Tibial nerve (tissue), 4 donors: ENCODE data around the gene MOGAT1. TPM values are rescaled to one million over a fixed set of nuclear protein-coding genes. Genes with fewer than 3 reads are reported as not detected.
A peak's percentile ranks its signal among the peaks of the same experiment; 100 is the strongest.

Source experiments
- DNase-seq, 2 donors: peaks; one replicate each; pipeline ENCODE4 v3.0.0-alpha.2; 2019; ENCODE audit warnings: low spot score in 2 of 2
- H3K27ac ChIP-seq, 4 donors: fragments of 200-600 bp; sonication (generic) in 3 of 4; one replicate each; pipeline ENCODE4 v1.5.1; 2017 to 2019; ENCODE audit warnings: mild to moderate bottlenecking in 1 of 4
- H3K27me3 ChIP-seq, 2 donors: fragments of 200-600 bp; sonication (generic) in 1 of 2; one replicate each; pipeline versions ENCODE4 v1.5.1 to v1.6.0; 2017 to 2019
- H3K36me3 ChIP-seq, 3 donors: fragments of 200-600 bp; sonication (generic); one replicate each; pipeline ENCODE4 v1.5.1; 2018 to 2019
- H3K4me1 ChIP-seq, 4 donors: fragments of 200-600 bp; sonication (generic) in 3 of 4; one replicate each; pipeline ENCODE4 v1.5.1; 2017 to 2019
- H3K4me3 ChIP-seq, 4 donors: fragments of 200-600 bp; sonication (generic) in 3 of 4; one replicate each; pipeline ENCODE4 v1.5.1; 2017 to 2019; ENCODE audit warnings: mild to moderate bottlenecking in 1 of 4, moderate library complexity in 1 of 4
- H3K9me3 ChIP-seq, 4 donors: fragments of 200-600 bp; sonication (generic) in 3 of 4; one replicate each; pipeline ENCODE4 v1.5.1; 2017 to 2019
- EP300 ChIP-seq, 2 donors: sonication (generic); formaldehyde crosslinking; IDR thresholded peaks; one replicate each; pipeline ENCODE4 v1.6.1; 2017; ENCODE audit warnings: antibody characterized with exemption in 2 of 2, mild to moderate bottlenecking in 1 of 2
- POLR2A ChIP-seq, 2 donors: fragments of 450-650 bp; IDR thresholded peaks; one replicate each; pipeline ENCODE4 v1.6.1; 2017; ENCODE audit warnings: antibody characterized with exemption in 2 of 2, mild to moderate bottlenecking in 2 of 2, moderate library complexity in 2 of 2
- WGBS, 2 donors: methylation state at CpG; one replicate each; pipeline ENCODE4 v1.1.5; 2018; 5-methylcytosine and 5-hydroxymethylcytosine counted together
- total RNA-seq, 4 donors: library from RNA; depleted of rRNA; stranded (reverse); fragments of >200 nt; gene quantifications; one replicate each; pipeline ENCODE4 v1.1.0, GENCODE V29; 2016
- TF ChIP-seq, protein P1 (sequence below), 5 experiments: fragments of 200-600 bp in 3 of 5; fragments of 450-650 bp in 2 of 5; sonication (generic) in 3 of 5; IDR thresholded peaks; one replicate each; pipeline ENCODE4 v1.5.1; 2016 to 2019; ENCODE audit warnings: antibody characterized with exemption in 5 of 5, mild to moderate bottlenecking in 3 of 5, moderate library complexity in 2 of 5

Gene MOGAT1
- not detected for total RNA-seq

DNA sequence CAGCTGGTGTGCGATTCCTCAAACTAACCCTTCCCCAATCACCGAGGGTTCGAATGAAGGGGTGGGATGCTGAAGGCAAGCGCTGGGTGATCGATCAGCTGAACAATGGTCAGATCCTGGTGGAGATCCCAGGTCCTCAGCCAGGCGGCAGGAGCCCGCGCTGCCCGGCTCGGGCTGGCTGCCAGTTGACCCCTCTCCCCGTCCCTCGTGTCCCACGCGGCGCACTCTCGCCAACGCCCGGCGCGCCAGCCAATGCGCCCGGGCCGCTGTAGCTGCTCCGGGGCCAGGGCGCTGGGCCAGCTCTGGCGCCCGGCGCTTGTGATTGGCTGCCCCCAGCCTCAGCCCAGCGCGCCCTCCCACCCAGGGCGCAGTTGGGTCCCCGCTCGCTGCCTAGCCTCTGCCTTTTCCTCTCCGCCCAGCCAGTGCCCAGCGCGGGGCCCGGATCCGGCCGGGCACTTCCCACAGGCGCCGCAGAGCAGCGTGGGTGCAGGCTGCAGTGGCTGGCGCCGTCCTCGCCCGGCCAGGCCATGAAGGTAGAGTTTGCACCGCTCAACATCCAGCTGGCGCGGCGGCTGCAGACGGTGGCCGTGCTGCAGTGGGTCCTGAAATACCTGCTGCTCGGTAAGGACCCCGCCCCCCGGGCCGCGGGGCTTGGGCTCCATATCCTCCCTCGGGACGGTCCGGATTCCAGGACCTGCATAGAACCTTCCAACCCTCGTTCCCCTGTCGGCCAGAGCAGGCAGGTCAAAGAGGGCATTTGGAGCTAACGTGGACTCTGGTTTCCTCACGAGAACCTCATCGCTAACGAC is at the start of gene MOGAT1:
Gene MOGAT1 (plus strand): TSS at position 400 of the 809 bp plus-strand sequence. CDS start 128 bp downstream, at position 528.
- Histone ChIP-seq H3K4me3 (peak within 1 kb of the TSS; percentile 5 to 48 (median 44)), H3K27ac (no peak within 1 kb of the TSS), H3K9me3 (no peaks in the 10 kb centered on the region), H3K36me3 (no peaks in the 10 kb centered on the region), H3K4me1 (peaks cover 0 to 16% (median 3%) of the 10 kb centered on the region in 4 donors), H3K27me3 (peaks cover 0 to 24% of the 10 kb centered on the region in 2 donors)
- 3 to 6% methylated on average over 25 to 48 of the region's 66 CpGs for WGBS, 2 donors
- TF ChIP-seq, protein P1, sequence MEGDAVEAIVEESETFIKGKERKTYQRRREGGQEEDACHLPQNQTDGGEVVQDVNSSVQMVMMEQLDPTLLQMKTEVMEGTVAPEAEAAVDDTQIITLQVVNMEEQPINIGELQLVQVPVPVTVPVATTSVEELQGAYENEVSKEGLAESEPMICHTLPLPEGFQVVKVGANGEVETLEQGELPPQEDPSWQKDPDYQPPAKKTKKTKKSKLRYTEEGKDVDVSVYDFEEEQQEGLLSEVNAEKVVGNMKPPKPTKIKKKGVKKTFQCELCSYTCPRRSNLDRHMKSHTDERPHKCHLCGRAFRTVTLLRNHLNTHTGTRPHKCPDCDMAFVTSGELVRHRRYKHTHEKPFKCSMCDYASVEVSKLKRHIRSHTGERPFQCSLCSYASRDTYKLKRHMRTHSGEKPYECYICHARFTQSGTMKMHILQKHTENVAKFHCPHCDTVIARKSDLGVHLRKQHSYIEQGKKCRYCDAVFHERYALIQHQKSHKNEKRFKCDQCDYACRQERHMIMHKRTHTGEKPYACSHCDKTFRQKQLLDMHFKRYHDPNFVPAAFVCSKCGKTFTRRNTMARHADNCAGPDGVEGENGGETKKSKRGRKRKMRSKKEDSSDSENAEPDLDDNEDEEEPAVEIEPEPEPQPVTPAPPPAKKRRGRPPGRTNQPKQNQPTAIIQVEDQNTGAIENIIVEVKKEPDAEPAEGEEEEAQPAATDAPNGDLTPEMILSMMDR (IDR thresholded peaks at IDR 0.05) = no peak
- TF ChIP-seq POLR2A (IDR thresholded peaks at IDR 0.05) = no peak
- TF ChIP-seq EP300 (IDR thresholded peaks at IDR 0.05) = no peak
- no peak for DNase-seq

GRCh38 chr2:222621893-222622292 is 49.6 kb upstream of the MOGAT1 start:
- 87 to 93% methylated on average over 4 of the region's 4 CpGs for WGBS, 2 donors
- TF ChIP-seq EP300 (IDR thresholded peaks at IDR 0.05) (no peak), POLR2A (IDR thresholded peaks at IDR 0.05) (no peak)
- TF ChIP-seq, protein P1 (IDR thresholded peaks at IDR 0.05) = no peak

DNA sequence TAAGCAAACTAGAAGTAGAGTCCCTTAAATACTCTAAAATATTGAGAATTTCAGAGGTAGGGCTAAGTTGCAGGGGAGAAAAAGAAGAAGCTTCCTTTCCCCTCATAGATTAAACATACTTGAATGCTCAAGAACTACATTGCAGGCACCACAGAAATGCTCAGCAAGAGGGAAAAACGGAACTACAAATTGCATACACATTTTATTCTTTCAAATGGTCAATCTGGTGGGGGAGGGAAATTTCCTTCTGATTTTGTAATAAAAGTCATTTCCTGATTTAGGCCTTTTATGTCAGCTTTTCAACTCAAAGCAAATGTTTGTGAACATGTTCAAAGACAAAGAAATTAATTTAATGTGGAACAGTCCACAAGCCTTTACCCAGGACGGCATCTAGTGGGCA is 48.5 kb upstream of the MOGAT1 start:
- Histone ChIP-seq H3K27me3 (no peaks in the 10 kb centered on the region), H3K27ac (no peak overlapping the region), H3K4me3 (no peak overlapping the region), H3K36me3 (peaks cover 0 to 91% (median 7%) of the 10 kb centered on the region in 3 donors), H3K9me3 (no peaks in the 10 kb centered on the region), H3K4me1 (no peaks in the 10 kb centered on the region)
- WGBS, 2 donors = 76 to 83% methylated on average over 2 of the region's 2 CpGs
- TF ChIP-seq, protein P1 (IDR thresholded peaks at IDR 0.05) = no peak
- no peak for TF ChIP-seq EP300 (IDR thresholded peaks at IDR 0.05)
- no peak for TF ChIP-seq POLR2A (IDR thresholded peaks at IDR 0.05)
- no peak for DNase-seq

More at GRCh38 chr2:222621893-222622292, 49.6 kb upstream of the MOGAT1 start:
- Histone ChIP-seq H3K27me3 (no peaks in the 10 kb centered on the region), H3K4me1 (no peaks in the 10 kb centered on the region), H3K4me3 (no peak overlapping the region), H3K27ac (no peak overlapping the region), H3K36me3 (peaks cover 0 to 91% (median 7%) of the 10 kb centered on the region in 3 donors), H3K9me3 (no peaks in the 10 kb centered on the region)
- DNase-seq = no peak

DNA sequence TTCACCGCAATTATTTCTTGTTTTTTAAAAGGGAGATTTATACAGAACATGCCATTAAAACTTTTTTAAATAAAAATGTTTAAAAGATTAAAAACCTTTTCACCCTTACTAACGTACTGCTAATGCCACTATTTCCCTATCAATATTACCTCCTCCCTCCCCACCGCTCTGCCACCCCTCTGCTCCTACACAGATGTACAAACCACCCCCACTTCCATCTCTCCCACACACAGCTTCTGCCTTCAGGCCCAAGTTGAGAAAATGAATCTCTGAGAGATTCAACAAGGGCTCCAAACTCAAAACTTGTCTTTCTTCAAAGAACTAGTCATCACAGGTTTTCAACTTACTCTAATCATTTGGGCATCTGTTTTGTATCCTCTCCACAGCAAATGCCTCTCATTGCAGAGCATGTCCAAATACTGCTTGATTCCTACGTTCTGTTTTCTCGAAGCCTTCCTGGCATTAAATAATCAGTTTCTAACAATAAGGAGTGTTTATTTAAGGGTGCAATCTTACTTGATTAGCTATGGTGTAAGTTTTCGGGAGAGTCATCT is 47.6 kb upstream of the MOGAT1 start:
- 92 to 94% methylated on average over 6 of the region's 6 CpGs for WGBS, 2 donors
- Histone ChIP-seq H3K9me3 (no peaks in the 10 kb centered on the region), H3K27me3 (no peaks in the 10 kb centered on the region), H3K27ac (no peak overlapping the region), H3K4me3 (no peak overlapping the region), H3K36me3 (peaks cover 0 to 92% (median 12%) of the 10 kb centered on the region in 3 donors), H3K4me1 (no peaks in the 10 kb centered on the region)
- DNase-seq = no peak
- TF ChIP-seq POLR2A (IDR thresholded peaks at IDR 0.05) (no peak), EP300 (IDR thresholded peaks at IDR 0.05) (no peak)
- TF ChIP-seq, protein P1 (IDR thresholded peaks at IDR 0.05) = no peak

DNA sequence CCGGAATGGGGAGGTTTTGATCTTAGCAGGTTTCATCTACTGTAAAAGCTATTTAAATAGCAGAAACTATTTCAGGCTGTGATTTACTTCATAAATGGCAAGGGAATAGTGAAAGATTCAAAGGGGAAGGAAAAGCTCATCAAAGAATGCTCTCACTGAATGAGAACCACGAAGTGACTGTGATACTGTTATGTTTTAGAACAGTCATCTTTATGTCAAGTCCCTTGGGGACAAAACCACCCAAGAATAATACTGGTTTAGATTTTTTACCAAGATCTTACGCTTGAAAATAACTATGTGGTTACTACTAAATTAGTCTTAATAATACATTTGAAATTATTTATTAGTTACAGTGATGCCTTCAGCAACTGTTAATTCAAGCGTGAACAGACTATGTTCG is 43.7 kb upstream of the MOGAT1 start:
- WGBS, 2 donors = 59 to 73% methylated on average over 5 of the region's 5 CpGs
- H3K27ac ChIP-seq = no peak overlapping the region

More for the DNA sequence above, 43.7 kb upstream of the MOGAT1 start:
- H3K9me3 ChIP-seq = no peaks in the 10 kb centered on the region
- peaks cover 0 to 93% (median 21%) of the 10 kb centered on the region in 3 donors for H3K36me3 ChIP-seq
- no peak for DNase-seq
- H3K4me1 ChIP-seq = no peaks in the 10 kb centered on the region
- no peaks in the 10 kb centered on the region for H3K27me3 ChIP-seq
- H3K4me3 ChIP-seq = no peak overlapping the region
- TF ChIP-seq POLR2A (IDR thresholded peaks at IDR 0.05) = no peak
- TF ChIP-seq, protein P1 (IDR thresholded peaks at IDR 0.05) = no peak
- TF ChIP-seq EP300 (IDR thresholded peaks at IDR 0.05) = no peak
